ENCODE data around the gene LRRC56. TPM values are rescaled to one million over a fixed set of nuclear protein-coding genes. Genes with fewer than 3 reads are reported as not detected.
A peak's percentile ranks its signal among the peaks of the same experiment; 100 is the strongest.

LRRC56 gene
- total RNA-seq, 1 experiment from 2014 or later: 3.4 TPM

GRCh38 chr11:575313-575995 is 38.1 kb downstream of the LRRC56 start:
- H4K91ac ChIP-seq (ENCODE audit: insufficient read length, low read depth, low read length): no peak overlapping the region
- Mint-ChIP-seq H3K4me1 (peaks cover 32 to 37% of the 10 kb centered on the region in 2 experiments), H3K4me3 (peak overlapping the region; percentile 79 to 92), H3K27ac (peak overlapping the region in 1 of 3 experiments; percentile 57; a peak in 1 of 7 replicates), H3K36me3 (ENCODE audit: insufficient read depth in 1 of 3, low read depth in 3 of 3) (peaks cover 0 to 9% (median 3%) of the 10 kb centered on the region in 3 experiments; a peak in 4 of 7 replicates), H3K27me3 (ENCODE audit: low read depth) (peaks cover 14% of the 10 kb centered on the region), H3K9me3 (no peaks in the 10 kb centered on the region)
- peak overlapping the region; percentile 70 for H3K4me2 ChIP-seq (ENCODE audit: insufficient read depth, insufficient read length, low read length)
- H3K56ac ChIP-seq (ENCODE audit: insufficient read length, low read depth, low read length): no peak overlapping the region
- no peaks in the 10 kb centered on the region for H3K4me1 ChIP-seq (ENCODE audit: insufficient read depth, low read length)
- no CpG with 5 or more reads among the region's 81 CpGs for WGBS (ENCODE audit: extremely low coverage, insufficient read length, low lambda C conversion rate)
- H3K23me2 ChIP-seq (ENCODE audit: insufficient read length, low read depth, low read length, poor library complexity, severe bottlenecking): peaks cover 16% of the 10 kb centered on the region
- no peak overlapping the region for H4K5ac ChIP-seq (ENCODE audit: insufficient read length, low read depth, low read length)
- H2BK5ac ChIP-seq (ENCODE audit: insufficient read length, low read length): no peak overlapping the region
- no peak overlapping the region for H2AK5ac ChIP-seq (ENCODE audit: insufficient read length, low read length)
- peak overlapping the region; percentile 83; the same call in 1 of the 2 replicates for H3K14ac ChIP-seq (ENCODE audit: insufficient read depth, low read length)
- no peak overlapping the region for H2BK20ac ChIP-seq (ENCODE audit: low read depth, low read length, poor library complexity, severe bottlenecking)
- no peaks in the 10 kb centered on the region; the same call in 1 of the 2 replicates for H3K27me3 ChIP-seq (ENCODE audit: insufficient read depth, low read length)
- H2BK15ac ChIP-seq (ENCODE audit: low read depth, low read length): no peak overlapping the region
- H2BK120ac ChIP-seq (ENCODE audit: low read depth, low read length, poor library complexity, severe bottlenecking): no peak overlapping the region
- peaks cover 10% of the 10 kb centered on the region for H3K79me1 ChIP-seq (ENCODE audit: insufficient read depth, low read depth, low read length, poor library complexity, severe bottlenecking)
- H3K27ac ChIP-seq (ENCODE audit: insufficient read length, low read depth, low read length): no peak overlapping the region
- H3K79me2 ChIP-seq (ENCODE audit: insufficient read depth, low read length): peaks cover 37% of the 10 kb centered on the region; the same call in 1 of the 2 replicates
- H3K18ac ChIP-seq (ENCODE audit: insufficient read length, low read depth, low read length): no peak overlapping the region
- H4K20me1 ChIP-seq (ENCODE audit: control insufficient read depth, insufficient read depth, insufficient read length): no peaks in the 10 kb centered on the region
- H3K4ac ChIP-seq (ENCODE audit: low read depth, low read length): no peak overlapping the region
- TF ChIP-seq, protein P1, sequence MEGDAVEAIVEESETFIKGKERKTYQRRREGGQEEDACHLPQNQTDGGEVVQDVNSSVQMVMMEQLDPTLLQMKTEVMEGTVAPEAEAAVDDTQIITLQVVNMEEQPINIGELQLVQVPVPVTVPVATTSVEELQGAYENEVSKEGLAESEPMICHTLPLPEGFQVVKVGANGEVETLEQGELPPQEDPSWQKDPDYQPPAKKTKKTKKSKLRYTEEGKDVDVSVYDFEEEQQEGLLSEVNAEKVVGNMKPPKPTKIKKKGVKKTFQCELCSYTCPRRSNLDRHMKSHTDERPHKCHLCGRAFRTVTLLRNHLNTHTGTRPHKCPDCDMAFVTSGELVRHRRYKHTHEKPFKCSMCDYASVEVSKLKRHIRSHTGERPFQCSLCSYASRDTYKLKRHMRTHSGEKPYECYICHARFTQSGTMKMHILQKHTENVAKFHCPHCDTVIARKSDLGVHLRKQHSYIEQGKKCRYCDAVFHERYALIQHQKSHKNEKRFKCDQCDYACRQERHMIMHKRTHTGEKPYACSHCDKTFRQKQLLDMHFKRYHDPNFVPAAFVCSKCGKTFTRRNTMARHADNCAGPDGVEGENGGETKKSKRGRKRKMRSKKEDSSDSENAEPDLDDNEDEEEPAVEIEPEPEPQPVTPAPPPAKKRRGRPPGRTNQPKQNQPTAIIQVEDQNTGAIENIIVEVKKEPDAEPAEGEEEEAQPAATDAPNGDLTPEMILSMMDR (conservative IDR thresholded peaks at IDR 0.05): no peak
- no peak for DNase-seq
- no peak overlapping the region for H3K9ac ChIP-seq (ENCODE audit: extremely low read depth, insufficient read length, low read length)
- H3K23ac ChIP-seq (ENCODE audit: insufficient read length, low read depth, low read length): no peak overlapping the region
- no peak overlapping the region for H4K8ac ChIP-seq (replicated peaks; ENCODE audit: insufficient read length, low read depth, low read length)
- no peak overlapping the region for H2BK12ac ChIP-seq (ENCODE audit: insufficient read length, low read depth, low read length)
- no peak overlapping the region for H3T11ph ChIP-seq (ENCODE audit: low read length)
- no peak overlapping the region for H2AFZ ChIP-seq (ENCODE audit: low read length)
- no peaks in the 10 kb centered on the region for H3K9me3 ChIP-seq (ENCODE audit: control insufficient read depth, low read depth, low read length)
